Measurements from ENCODE around the gene MYL12A.

DNA sequence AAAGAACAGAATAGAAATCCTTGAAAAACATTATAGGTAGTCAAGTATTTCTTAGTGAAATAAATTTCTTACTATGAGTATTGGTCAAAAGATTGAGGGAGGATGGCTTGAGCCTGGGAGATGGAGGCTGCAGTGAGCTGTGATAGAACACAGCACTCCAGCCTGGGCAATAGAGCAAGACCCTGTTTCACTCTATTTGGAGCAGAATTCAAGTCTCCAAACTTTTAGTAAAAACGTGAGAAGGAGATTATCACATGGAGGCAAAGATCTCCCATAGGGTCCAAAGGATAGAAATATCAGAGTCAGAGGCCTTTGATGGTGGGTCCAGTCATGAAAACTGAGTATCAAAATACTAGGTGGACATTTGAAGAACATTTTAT lies 2.4 kb upstream of the MYL12A start:
- TF ChIP-seq, protein P1, sequence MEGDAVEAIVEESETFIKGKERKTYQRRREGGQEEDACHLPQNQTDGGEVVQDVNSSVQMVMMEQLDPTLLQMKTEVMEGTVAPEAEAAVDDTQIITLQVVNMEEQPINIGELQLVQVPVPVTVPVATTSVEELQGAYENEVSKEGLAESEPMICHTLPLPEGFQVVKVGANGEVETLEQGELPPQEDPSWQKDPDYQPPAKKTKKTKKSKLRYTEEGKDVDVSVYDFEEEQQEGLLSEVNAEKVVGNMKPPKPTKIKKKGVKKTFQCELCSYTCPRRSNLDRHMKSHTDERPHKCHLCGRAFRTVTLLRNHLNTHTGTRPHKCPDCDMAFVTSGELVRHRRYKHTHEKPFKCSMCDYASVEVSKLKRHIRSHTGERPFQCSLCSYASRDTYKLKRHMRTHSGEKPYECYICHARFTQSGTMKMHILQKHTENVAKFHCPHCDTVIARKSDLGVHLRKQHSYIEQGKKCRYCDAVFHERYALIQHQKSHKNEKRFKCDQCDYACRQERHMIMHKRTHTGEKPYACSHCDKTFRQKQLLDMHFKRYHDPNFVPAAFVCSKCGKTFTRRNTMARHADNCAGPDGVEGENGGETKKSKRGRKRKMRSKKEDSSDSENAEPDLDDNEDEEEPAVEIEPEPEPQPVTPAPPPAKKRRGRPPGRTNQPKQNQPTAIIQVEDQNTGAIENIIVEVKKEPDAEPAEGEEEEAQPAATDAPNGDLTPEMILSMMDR (IDR thresholded peaks at IDR 0.05 in 4 of 5, conservative IDR thresholded peaks at IDR 0.05 in 1 of 5): no peak
- no peak for TF ChIP-seq POLR2A (IDR thresholded peaks at IDR 0.05)
